Panc1 (cell line): Measurements from ENCODE around the gene PHETA2.

Experiments used
- CTCF ChIP-seq: fragments of 450-650 bp; IDR thresholded peaks from 2 replicates; pipeline ENCODE4 v1.5.1; 2017; ENCODE audit warnings: mild to moderate bottlenecking
- SIN3A ChIP-seq: IDR thresholded peaks from 2 replicates; pipeline ENCODE4 v1.6.1; 2012; ENCODE audit warnings: low read depth, mild to moderate bottlenecking, low read length, moderate library complexity, borderline replicate concordance; ENCODE audit not compliant: insufficient read depth

- TF ChIP-seq CTCF (no peak), SIN3A (no peak)
Measured at GRCh38 chr22:42116848-42117424, 42.9 kb downstream of the PHETA2 start.
